ENCODE results near the gene CSRP1.

- TF ChIP-seq EZH2 (IDR thresholded peaks at IDR 0.05; ENCODE audit: low read depth, unreplicated experiment) (no peak), CTCF (conservative IDR thresholded peaks at IDR 0.05; ENCODE audit: low read depth in 2 of 2) (no peak), JUNB (IDR thresholded peaks at IDR 0.05; ENCODE audit: unreplicated experiment) (no peak), REST (IDR thresholded peaks at IDR 0.05; ENCODE audit: unreplicated experiment) (no peak), EZH2phosphoT487 (IDR thresholded peaks at IDR 0.05; ENCODE audit: unreplicated experiment) (no peak), ZNF462 (CRISPR knock-in tag; IDR thresholded peaks at IDR 0.05) (no peak), NANOG (IDR thresholded peaks at IDR 0.05; ENCODE audit: borderline replicate concordance) (no peak), ZNF114 (CRISPR knock-in tag; IDR thresholded peaks at IDR 0.05) (no peak)
Observed at GRCh38 chr1:201501144-201501543, 5.8 kb downstream of the CSRP1 start.
